Thoracic aorta (tissue), 2 donors: Measurements from ENCODE around the gene DMRTA1. TPM values are rescaled to one million over a fixed set of nuclear protein-coding genes. Genes with fewer than 3 reads are reported as not detected.

ENCODE experiments used
- ATAC-seq: fragments of 150-250 bp; one replicate; pipeline ENCODE4 v1.8.0; 2017; ENCODE audit warnings: low read depth; ENCODE audit not compliant: insufficient number of reproducible peaks, low FRiP score
- DNase-seq: peaks from one replicate; pipeline ENCODE4 v3.0.0-alpha.2; 2020; ENCODE audit warnings: low spot score
- H3K27ac ChIP-seq, 2 donors: fragments of 200-600 bp; sonication (generic); 1 replicate in 1 of 2; 2 replicates in 1 of 2; pipeline ENCODE4 v1.5.1; 2016; ENCODE audit warnings: mild to moderate bottlenecking in 2 of 2, moderate library complexity in 2 of 2
- H3K27me3 ChIP-seq: fragments of 200-600 bp; sonication (generic); replicated peaks from 2 replicates; pipeline ENCODE4 v1.6.0; 2016; ENCODE audit warnings: mild to moderate bottlenecking; ENCODE audit not compliant: insufficient read depth
- H3K36me3 ChIP-seq: fragments of 200-600 bp; sonication (generic); one replicate; pipeline ENCODE4 v1.5.1; 2016
- H3K4me1 ChIP-seq, 2 donors: fragments of 200-600 bp; sonication (generic); 1 replicate in 1 of 2; 2 replicates in 1 of 2; pipeline versions ENCODE4 v1.5.1 to v1.6.0; 2016; ENCODE audit warnings: low read depth in 2 of 2, mild to moderate bottlenecking in 1 of 2; ENCODE audit not compliant: control insufficient read depth in 1 of 2
- H3K4me3 ChIP-seq: fragments of 200-600 bp; sonication (generic); 2 replicates; pipeline ENCODE4 v1.5.1; 2016; ENCODE audit warnings: mild to moderate bottlenecking
- H3K9me3 ChIP-seq: fragments of 200-600 bp; sonication (generic); 2 replicates; pipeline ENCODE4 v1.5.1; 2016
- CTCF ChIP-seq: fragments of 200-600 bp; sonication (generic); IDR thresholded peaks from one replicate; pipeline ENCODE4 v1.5.1; 2019; ENCODE audit warnings: antibody characterized with exemption
- total RNA-seq, 2 donors: library from RNA; depleted of rRNA; stranded (reverse); fragments of >200 nt; gene quantifications; one replicate each; pipeline versions ENCODE4 v1.1.0 to v1.2.3, GENCODE V29; 2016

Gene DMRTA1
- total RNA-seq, result under 1 TPM in 1 of 2 donors, not detected in 1; 0.41 TPM

GRCh38 chr9:22446589-22446949, at the start of gene DMRTA1:
DMRTA1 (plus strand) TSS chr9:22446824; CDS start chr9:22447066, 242 bp downstream.
- peak within 1 kb of the TSS; percentile 74 to 80 for H3K27ac ChIP-seq
- no peaks in the 10 kb centered on the region for H3K27me3 ChIP-seq
- DNase-seq, result peak; percentile 28
- no peak for TF ChIP-seq CTCF
- ATAC-seq, result peak; percentile 87
- H3K4me1 ChIP-seq, result peaks cover 0 to 7% of the 10 kb centered on the region in 2 donors
- peak within 1 kb of the TSS; percentile 88 for H3K4me3 ChIP-seq
- H3K36me3 ChIP-seq, result no peaks in the 10 kb centered on the region
- no peaks in the 10 kb centered on the region for H3K9me3 ChIP-seq

- ATAC-seq, result no peak
- no peak overlapping the region for H3K4me3 ChIP-seq
- no peak for TF ChIP-seq CTCF
Observed at GRCh38 chr9:22401671-22402070, 45.0 kb upstream of the DMRTA1 start.

GRCh38 chr9:22405869-22406659, 40.6 kb upstream of the DMRTA1 start:
- Histone ChIP-seq H3K27me3 (no peaks in the 10 kb centered on the region), H3K27ac (no peak overlapping the region), H3K9me3 (no peaks in the 10 kb centered on the region), H3K4me3 (no peak overlapping the region), H3K36me3 (no peaks in the 10 kb centered on the region), H3K4me1 (no peaks in the 10 kb centered on the region)
- TF ChIP-seq CTCF, result no peak
- no peak for ATAC-seq
- DNase-seq, result no peak

More at GRCh38 chr9:22401671-22402070, 45.0 kb upstream of the DMRTA1 start:
- DNase-seq, result no peak
- Histone ChIP-seq H3K27ac (no peak overlapping the region), H3K4me1 (no peaks in the 10 kb centered on the region), H3K27me3 (no peaks in the 10 kb centered on the region), H3K9me3 (no peaks in the 10 kb centered on the region), H3K36me3 (no peaks in the 10 kb centered on the region)

- H3K27me3 ChIP-seq, result no peaks in the 10 kb centered on the region
- no peak for DNase-seq
- no peak for TF ChIP-seq CTCF
- H3K36me3 ChIP-seq, result no peaks in the 10 kb centered on the region
- H3K9me3 ChIP-seq, result no peaks in the 10 kb centered on the region
- H3K27ac ChIP-seq, result no peak overlapping the region
- H3K4me3 ChIP-seq, result no peak overlapping the region
- no peak for ATAC-seq
- H3K4me1 ChIP-seq, result no peaks in the 10 kb centered on the region
Observed at GRCh38 chr9:22413884-22414283, 32.7 kb upstream of the DMRTA1 start.

GRCh38 chr9:22415941-22416691, 30.5 kb upstream of the DMRTA1 start:
- no peak overlapping the region for H3K4me3 ChIP-seq
- H3K9me3 ChIP-seq, result no peaks in the 10 kb centered on the region
- no peak for TF ChIP-seq CTCF
- H3K36me3 ChIP-seq, result no peaks in the 10 kb centered on the region
- no peaks in the 10 kb centered on the region for H3K4me1 ChIP-seq
- DNase-seq, result no peak
- no peak for ATAC-seq
- H3K27ac ChIP-seq, result no peak overlapping the region
- no peaks in the 10 kb centered on the region for H3K27me3 ChIP-seq
